Esophagus muscularis mucosa (tissue), 4 donors: ENCODE results near the gene PEX11A. TPM values are rescaled to one million over a fixed set of nuclear protein-coding genes. Genes with fewer than 3 reads are reported as not detected.

Source experiments
- DNase-seq: peaks from one replicate; pipeline ENCODE4 v3.0.0-alpha.2; 2017; ENCODE audit errors: extremely low spot score
- H3K27ac ChIP-seq, 4 donors: fragments of 200-600 bp; sonication (generic); replicated peaks in 1 of 4; 1 replicate in 3 of 4; 2 replicates in 1 of 4; pipeline ENCODE4 v1.5.1; 2016 to 2019; ENCODE audit warnings: mild to moderate bottlenecking in 1 of 4
- H3K27me3 ChIP-seq, 4 donors: fragments of 200-600 bp; sonication (generic); one replicate each; pipeline versions ENCODE4 v1.5.1 to v1.6.0; 2016 to 2019
- H3K36me3 ChIP-seq, 4 donors: fragments of 200-600 bp; sonication (generic); one replicate each; pipeline ENCODE4 v1.5.1; 2016 to 2019
- H3K4me1 ChIP-seq, 4 donors: fragments of 200-600 bp; sonication (generic); one replicate each; pipeline ENCODE4 v1.5.1; 2016 to 2019
- H3K4me3 ChIP-seq, 4 donors: fragments of 200-600 bp; sonication (generic); 1 replicate in 2 of 4; 2 replicates in 2 of 4; pipeline ENCODE4 v1.5.1; 2016 to 2019; ENCODE audit warnings: mild to moderate bottlenecking in 4 of 4, moderate library complexity in 1 of 4
- H3K9me3 ChIP-seq, 4 donors: fragments of 200-600 bp; sonication (generic); 1 replicate in 3 of 4; 2 replicates in 1 of 4; pipeline ENCODE4 v1.5.1; 2016 to 2019
- CTCF ChIP-seq, 3 experiments: fragments of 200-600 bp in 2 of 3; fragments of 450-650 bp in 1 of 3; sonication (generic) in 2 of 3; IDR thresholded peaks; one replicate each; pipeline ENCODE4 v1.5.1; 2017 to 2019; ENCODE audit warnings: antibody characterized with exemption in 3 of 3, mild to moderate bottlenecking in 2 of 3, moderate library complexity in 1 of 3
- EP300 ChIP-seq: sonication (generic); formaldehyde crosslinking; IDR thresholded peaks from one replicate; pipeline ENCODE4 v1.6.1; 2017; ENCODE audit warnings: antibody characterized with exemption
- POLR2A ChIP-seq: fragments of 450-650 bp; IDR thresholded peaks from one replicate; pipeline ENCODE4 v1.6.1; 2017; ENCODE audit warnings: antibody characterized with exemption, moderate library complexity, mild to moderate bottlenecking, low read depth
- POLR2AphosphoS5 ChIP-seq, 2 donors: sonication (generic); formaldehyde crosslinking; IDR thresholded peaks; one replicate each; pipeline ENCODE4 v1.6.1; 2017; ENCODE audit warnings: antibody characterized with exemption in 2 of 2
- WGBS: methylation state at CpG from one replicate; pipeline ENCODE4 v1.1.5; 2018; 5-methylcytosine and 5-hydroxymethylcytosine counted together
- intact Hi-C: fragments of 100-400 bp; cut with DNase I; formaldehyde crosslinking; loops from one replicate; pipeline ENCODE4 v1.15.1; 2023
- total RNA-seq, 4 donors: library from RNA; depleted of rRNA; stranded (reverse); fragments of >200 nt; gene quantifications; one replicate each; pipeline versions ENCODE4 v1.1.0 to v1.2.1, GENCODE V29; 2016

PEX11A gene
- total RNA-seq, 4 donors from 2014 or later = 10.8 to 20.2 (median 15.4) TPM

DNA sequence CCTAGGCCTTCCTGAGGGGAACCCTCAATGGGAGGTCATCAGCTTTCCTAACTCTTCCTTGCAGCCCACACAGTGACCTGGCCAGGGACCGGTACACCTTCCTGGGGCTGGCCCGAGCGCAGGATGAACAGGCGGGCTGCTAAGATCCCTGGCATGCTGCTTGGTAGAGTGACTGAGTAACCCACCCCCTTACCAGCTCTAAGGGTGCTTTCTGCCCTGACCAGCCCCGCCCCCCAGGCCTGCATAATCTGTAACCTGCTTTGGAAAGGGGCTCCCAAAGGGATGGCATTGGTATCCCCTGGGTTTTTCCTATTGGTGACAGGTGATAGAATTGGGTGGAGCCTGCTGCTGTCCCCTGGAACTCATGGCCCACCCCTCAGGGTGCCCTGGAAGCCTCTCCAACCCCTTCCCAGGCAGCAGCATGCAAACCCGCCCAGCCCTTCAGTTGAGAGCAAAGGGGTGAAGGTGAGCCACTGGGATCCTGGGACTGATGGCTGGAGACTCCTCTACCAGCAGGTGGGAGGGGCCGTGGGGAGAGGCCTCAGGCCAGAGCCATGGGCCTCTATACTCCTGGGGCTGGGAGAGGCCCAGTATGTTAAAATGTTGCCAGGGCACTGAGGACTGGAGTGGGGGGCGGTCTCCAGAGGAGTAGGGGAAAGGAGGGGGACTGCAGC lies 24.2 kb downstream of the PEX11A start:
- 94% methylated on average over 6 of the region's 8 CpGs for WGBS
- H3K27ac ChIP-seq = peak overlapping the region; percentile 88 to 91 (median 90)
- no peak for DNase-seq
- no peaks in the 10 kb centered on the region for H3K27me3 ChIP-seq
- H3K4me1 ChIP-seq = peaks cover 22 to 31% (median 23%) of the 10 kb centered on the region in 4 donors
- TF ChIP-seq POLR2AphosphoS5 (IDR thresholded peaks at IDR 0.05) (no peak), CTCF (IDR thresholded peaks at IDR 0.05) (no peak), EP300 (no peak), POLR2A (no peak)
- no peaks in the 10 kb centered on the region for H3K9me3 ChIP-seq
- intact Hi-C loops = no loop called here
- H3K36me3 ChIP-seq = no peaks in the 10 kb centered on the region
- H3K4me3 ChIP-seq = peak overlapping the region; percentile 54 to 62 (median 56)

DNA sequence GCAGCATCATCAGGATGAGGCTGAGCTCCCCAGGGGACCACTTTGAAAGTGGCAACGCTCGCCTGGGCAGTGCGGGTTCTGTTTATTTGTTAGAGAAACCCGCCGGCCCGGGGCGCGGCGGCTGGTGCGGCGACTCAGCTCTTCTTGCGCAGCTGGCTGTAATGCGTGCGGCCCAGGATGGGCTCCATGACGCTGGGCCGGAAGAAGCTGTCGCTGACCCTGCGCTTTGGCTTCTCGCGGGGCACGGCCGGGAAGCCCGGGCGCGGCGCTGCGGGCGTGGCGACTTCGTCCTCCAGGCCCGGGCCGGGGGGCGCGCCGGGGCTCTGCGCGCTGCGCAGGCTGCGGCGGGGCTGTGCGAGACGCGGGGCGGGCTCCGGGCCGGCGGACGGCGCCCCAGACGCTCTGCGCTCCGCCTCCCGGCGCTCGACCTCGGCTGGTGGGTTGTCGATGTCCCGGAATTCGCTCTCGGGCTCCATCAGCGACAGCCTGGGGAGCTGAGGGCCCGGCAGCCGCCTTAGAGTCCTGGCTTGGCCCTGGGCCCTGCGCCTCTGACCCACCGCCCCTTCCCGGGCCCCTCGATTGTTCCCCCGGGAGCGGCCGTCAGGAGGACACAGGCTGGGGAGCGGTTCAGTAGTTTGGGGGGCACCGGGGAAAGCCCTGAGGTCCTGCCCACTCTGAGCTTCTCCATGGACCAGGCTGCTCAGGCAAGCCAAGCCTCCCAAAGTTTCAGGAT lies 24.9 kb downstream of the PEX11A start:
- DNase-seq = no peak
- Histone ChIP-seq H3K9me3 (no peaks in the 10 kb centered on the region), H3K4me3 (peak overlapping the region; percentile 54 to 62 (median 56)), H3K36me3 (no peaks in the 10 kb centered on the region), H3K4me1 (peaks cover 22 to 31% (median 23%) of the 10 kb centered on the region in 4 donors), H3K27me3 (no peaks in the 10 kb centered on the region), H3K27ac (peak overlapping the region; percentile 88 to 91 (median 90))
- intact Hi-C loops = no loop called here
- TF ChIP-seq EP300 (no peak), POLR2AphosphoS5 (IDR thresholded peaks at IDR 0.05) (peak; percentile 29 to 51)
- 1% methylated on average over 18 of the region's 72 CpGs for WGBS

GRCh38 chr15:89664441-89665350 lies 25.9 kb downstream of the PEX11A start:
- peak overlapping the region; percentile 88 to 91 (median 90) for H3K27ac ChIP-seq
- intact Hi-C loops = no loop called here
- H3K9me3 ChIP-seq = no peaks in the 10 kb centered on the region
- H3K4me3 ChIP-seq = peak overlapping the region; percentile 54 to 62 (median 56)
- 82% methylated on average over 13 of the region's 13 CpGs for WGBS
- peaks cover 22 to 31% (median 23%) of the 10 kb centered on the region in 4 donors for H3K4me1 ChIP-seq
- no peaks in the 10 kb centered on the region for H3K27me3 ChIP-seq
- TF ChIP-seq CTCF (IDR thresholded peaks at IDR 0.05) (no peak), POLR2A (no peak), POLR2AphosphoS5 (IDR thresholded peaks at IDR 0.05) (no peak), EP300 (no peak)
- no peak for DNase-seq
- no peaks in the 10 kb centered on the region for H3K36me3 ChIP-seq

DNA sequence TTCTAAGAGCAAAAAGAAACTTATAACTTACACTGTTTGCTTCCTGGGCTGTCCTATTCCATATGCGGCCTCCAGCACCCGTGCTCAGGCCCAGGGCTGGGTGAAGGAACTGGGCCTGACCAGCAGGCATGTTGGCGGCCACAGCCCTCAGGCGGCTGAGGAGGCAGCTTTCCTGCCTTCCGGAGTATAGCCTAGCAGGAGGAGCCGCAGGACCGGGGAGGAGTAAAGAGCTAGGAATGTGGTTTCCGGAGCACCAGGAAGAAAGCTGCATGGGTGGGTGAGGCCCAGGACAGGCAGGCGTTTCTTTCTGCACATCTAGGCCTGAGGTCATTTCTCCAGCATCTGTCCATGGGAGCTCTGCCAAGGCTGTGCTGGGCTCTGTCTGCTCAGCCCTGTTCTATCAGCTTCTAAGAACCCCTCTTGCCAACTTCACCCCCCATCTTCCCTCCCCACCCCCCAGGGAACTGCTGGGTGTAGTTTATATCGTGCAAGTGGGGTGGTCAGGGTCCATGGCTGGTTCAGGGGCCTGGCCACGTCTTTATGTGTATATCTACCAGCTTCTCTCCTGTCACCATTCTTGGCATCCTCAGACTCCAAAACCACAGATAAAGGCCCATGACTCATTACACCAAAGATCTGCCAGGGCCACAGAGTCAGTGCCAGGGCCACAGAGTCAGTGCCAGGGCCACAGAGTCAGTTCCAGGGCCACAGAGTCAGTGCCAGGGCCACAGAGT lies 27.5 kb downstream of the PEX11A start:
- no peak for DNase-seq
- Histone ChIP-seq H3K27ac (peak overlapping the region; percentile 39 to 69 (median 48)), H3K27me3 (no peaks in the 10 kb centered on the region), H3K4me1 (peaks cover 22 to 31% (median 23%) of the 10 kb centered on the region in 4 donors), H3K4me3 (peak overlapping the region in 1 of 4 donors; percentile 21), H3K36me3 (no peaks in the 10 kb centered on the region), H3K9me3 (no peaks in the 10 kb centered on the region)
- no peak for TF ChIP-seq POLR2A
- TF ChIP-seq POLR2AphosphoS5 (IDR thresholded peaks at IDR 0.05) = peak in 1 of 2 donors; percentile 34
- TF ChIP-seq EP300 = no peak
- TF ChIP-seq CTCF (IDR thresholded peaks at IDR 0.05) = no peak
- intact Hi-C loops = no loop called here
- WGBS = 50% methylated on average over 7 of the region's 11 CpGs
